SK-N-SH (cell line): Measurements from ENCODE around the gene EDEM2. TPM values are rescaled to one million over a fixed set of nuclear protein-coding genes. Genes with fewer than 3 reads are reported as not detected.
"Not testable (repeated sequence)": the region's sequence is repeated elsewhere in the genome, so short reads cannot be mapped to it uniquely, and the experiment has no call there.

ENCODE experiments used
- CTCF ChIA-PET: fragments of 300-600, 350-600 bp; formaldehyde crosslinking; extraction: SDS; loops from one replicate; lab custom pipeline; 2021; lab: Yijun Ruan, JAX
- POLR2A ChIA-PET: fragments of 350-600 bp; sonication (Branson Sonifier 250); formaldehyde crosslinking; extraction: SDS; loops from one replicate; lab custom pipeline; 2020; ENCODE audit warnings: antibody characterized with exemption, inconsistent platforms; lab: Yijun Ruan, JAX
- DNase-seq: peaks from one replicate; pipeline ENCODE4 v3.0.0; 2012
- H2AFZ ChIP-seq: fragments of 200-600 bp; sonication (generic); 2 replicates; pipeline ENCODE4 v1.8.1; 2016; ENCODE audit warnings: antibody characterized with exemption, mild to moderate bottlenecking, low read depth
- H3F3A ChIP-seq: fragments of 200-600 bp; sonication (generic); replicated peaks from 2 replicates; pipeline ENCODE3; 2016; ENCODE audit warnings: antibody characterized with exemption, mild to moderate bottlenecking; ENCODE audit not compliant: insufficient read depth
- H3K27ac ChIP-seq, 2 experiments: fragments of 200-500 bp in 1 of 2; fragments of 200-600 bp in 1 of 2; sonication (Bioruptor generic) in 1 of 2; sonication (generic), shearing (Covaris generic) in 1 of 2; 2 replicates each; pipeline versions ENCODE4 v1.5.1 to v1.6.1; 2014 to 2016; ENCODE audit warnings: low read depth in 2 of 2, inconsistent platforms in 1 of 2, low read length in 1 of 2, mild to moderate bottlenecking in 1 of 2, mixed read lengths in 1 of 2
- H3K27me3 ChIP-seq: fragments of 200-600 bp; sonication (generic), shearing (Covaris generic); 2 replicates; pipeline ENCODE4 v1.6.1; 2016; ENCODE audit warnings: mixed run types; ENCODE audit not compliant: insufficient read depth
- H3K36me3 ChIP-seq, 2 experiments: fragments of 200-500 bp in 1 of 2; fragments of 200-600 bp in 1 of 2; sonication (Bioruptor generic) in 1 of 2; sonication (generic) in 1 of 2; replicated peaks in 1 of 2; 2 replicates each; pipeline versions ENCODE3 to v1.5.1; 2014 to 2016; ENCODE audit warnings: low read length in 1 of 2, mild to moderate bottlenecking in 1 of 2; ENCODE audit not compliant: insufficient read depth in 2 of 2, control insufficient read depth in 1 of 2
- H3K4me1 ChIP-seq, 2 experiments: fragments of 200-500 bp in 1 of 2; fragments of 200-600 bp in 1 of 2; sonication (Bioruptor generic) in 1 of 2; sonication (generic), shearing (Covaris generic) in 1 of 2; 2 replicates each; pipeline versions ENCODE4 v1.5.1 to v1.6.1; 2014 to 2016; ENCODE audit warnings: low read depth in 1 of 2, low read length in 1 of 2, mixed run types in 1 of 2; ENCODE audit not compliant: insufficient read depth in 2 of 2, control insufficient read depth in 1 of 2
- H3K4me2 ChIP-seq: fragments of 200-600 bp; sonication (generic), shearing (Covaris generic); 2 replicates; pipeline ENCODE4 v1.6.1; 2017; ENCODE audit warnings: mixed run types
- H3K4me3 ChIP-seq, 2 experiments: fragments of 200-500 bp in 1 of 2; fragments of 200-600 bp in 1 of 2; sonication (Bioruptor generic) in 1 of 2; sonication (generic), shearing (Covaris generic) in 1 of 2; 2 replicates each; pipeline versions ENCODE4 v1.5.1 to v1.8.1; 2014 to 2016; ENCODE audit warnings: low read depth in 2 of 2, inconsistent platforms in 1 of 2, low read length in 1 of 2, mild to moderate bottlenecking in 1 of 2, mixed read lengths in 1 of 2, moderate library complexity in 1 of 2
- H3K79me2 ChIP-seq: fragments of 200-600 bp; sonication (generic); 2 replicates; pipeline ENCODE4 v1.8.1; 2017; ENCODE audit warnings: mild to moderate bottlenecking; ENCODE audit not compliant: insufficient read depth
- H3K9ac ChIP-seq: fragments of 200-600 bp; sonication (generic); 2 replicates; pipeline ENCODE4 v1.6.1; 2017; ENCODE audit warnings: mixed run types
- H3K9me2 ChIP-seq: fragments of 200-600 bp; sonication (generic); 2 replicates; pipeline ENCODE4 v1.6.1; 2017; ENCODE audit warnings: mixed run types
- H3K9me3 ChIP-seq: fragments of 200-600 bp; sonication (generic); 2 replicates; pipeline ENCODE4 v1.6.1; 2017; ENCODE audit warnings: mixed run types, mild to moderate bottlenecking, moderate library complexity
- H4K20me1 ChIP-seq: fragments of 200-600 bp; sonication (generic); 2 replicates; pipeline ENCODE4 v1.6.1; 2017; ENCODE audit warnings: mild to moderate bottlenecking, mixed run types; ENCODE audit not compliant: insufficient read depth
- ELF1 ChIP-seq: IDR thresholded peaks from 2 replicates; pipeline ENCODE4 v1.4.0; 2012
- EZH2phosphoT487 ChIP-seq: fragments of 200-600 bp; sonication (generic); IDR thresholded peaks from 2 replicates; pipeline ENCODE4 v1.6.1; 2017; ENCODE audit warnings: low read depth, mixed run types, mild to moderate bottlenecking, antibody characterized with exemption, moderate library complexity, borderline replicate concordance
- FOSL2 ChIP-seq: IDR thresholded peaks from 2 replicates; pipeline ENCODE4 v1.4.0; 2012; ENCODE audit warnings: low read depth, mild to moderate bottlenecking, moderate library complexity, borderline replicate concordance
- FOXM1 ChIP-seq: IDR thresholded peaks from 2 replicates; pipeline ENCODE4 v1.4.0; 2012; ENCODE audit warnings: low read depth, mild to moderate bottlenecking
- JUND ChIP-seq: IDR thresholded peaks from 2 replicates; pipeline ENCODE4 v1.4.0; 2012
- MEF2A ChIP-seq: IDR thresholded peaks from 2 replicates; pipeline ENCODE4 v1.4.0; 2012; ENCODE audit warnings: low read depth, borderline replicate concordance
- POLR2AphosphoS5 ChIP-seq: IDR thresholded peaks from 2 replicates; pipeline ENCODE4 v1.6.1; 2012; ENCODE audit warnings: low read depth, low read length
- SMC3 ChIP-seq: IDR thresholded peaks from 2 replicates; pipeline ENCODE4 v1.6.1; 2012; ENCODE audit warnings: low read depth, low read length, improper control_type of control experiment
- TAF1 ChIP-seq: IDR thresholded peaks from 2 replicates; pipeline ENCODE4 v1.6.1; 2012; ENCODE audit warnings: low read depth, mild to moderate bottlenecking, low read length, moderate library complexity, borderline replicate concordance
- TCF12 ChIP-seq: IDR thresholded peaks from 2 replicates; pipeline ENCODE4 v1.4.0; 2012
- TEAD4 ChIP-seq: IDR thresholded peaks from 2 replicates; pipeline ENCODE4 v1.4.0; 2012; ENCODE audit warnings: mild to moderate bottlenecking, borderline replicate concordance; ENCODE audit not compliant: insufficient read depth
- WGBS: methylation state at CpG from one replicate; pipeline ENCODE4 v1.1.6; 2017; ENCODE audit warnings: low lambda C conversion rate; 5-methylcytosine and 5-hydroxymethylcytosine counted together
- polyA plus RNA-seq, 3 experiments: library from polyadenylated mRNA; depleted of rRNA; stranded (reverse); fragments of >200 nt; gene quantifications; 2 replicates each; pipeline ENCODE4 v1.2.3, GENCODE V29; 2012
- TF ChIP-seq, protein P1 (sequence below): IDR thresholded peaks from 2 replicates; pipeline ENCODE4; 2012
- TF ChIP-seq, protein P2 (sequence below): fragments of 150-350 bp; IDR thresholded peaks from 2 replicates; pipeline ENCODE4 v1.6.1; 2017; ENCODE audit warnings: antibody characterized with exemption, low read length, low read depth, borderline replicate concordance
- TF ChIP-seq, protein P3 (sequence below): IDR thresholded peaks from 2 replicates; pipeline ENCODE4 v1.4.0; 2012; ENCODE audit warnings: low read depth, borderline replicate concordance
- TF ChIP-seq, protein P4 (sequence below): IDR thresholded peaks from 2 replicates; pipeline ENCODE4 v1.4.0; 2012; ENCODE audit warnings: low read depth

EDEM2 gene
- polyA plus RNA-seq, 1 of the 3 experiments (the other 2 are of a cell fraction): 34.3 TPM

DNA sequence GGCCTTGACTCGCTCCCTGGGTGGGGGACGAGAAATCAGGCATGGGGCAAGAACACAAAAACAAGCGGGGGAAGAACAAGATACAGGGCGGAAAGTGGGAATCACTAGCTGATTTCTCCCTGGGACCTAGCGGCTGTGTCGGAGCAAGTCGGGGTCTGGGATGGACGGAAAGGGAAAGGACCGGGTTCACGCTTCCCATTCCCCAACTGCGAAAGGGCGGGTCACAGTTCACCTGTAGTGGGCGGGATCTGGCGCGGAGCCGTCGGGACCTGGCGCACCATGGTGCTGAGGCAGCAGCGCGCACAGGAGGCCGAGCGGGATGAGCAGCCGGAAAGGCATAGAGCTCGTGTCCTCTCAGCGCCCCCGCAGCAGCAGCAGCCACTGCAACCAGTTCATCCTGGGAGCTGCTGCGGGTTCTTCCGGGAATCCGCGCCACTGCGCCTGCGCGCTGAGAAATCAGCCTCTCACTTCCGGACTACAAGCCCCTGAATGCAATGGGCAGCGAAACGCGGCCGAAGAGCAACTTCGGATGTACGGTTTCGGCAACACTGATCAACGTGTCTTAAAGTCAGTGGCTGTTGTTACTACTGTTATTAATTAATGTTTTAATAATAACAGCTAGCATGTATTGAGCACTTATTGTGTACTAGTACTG, at the start of gene EDEM2 (continued):
- TF ChIP-seq, protein P1, sequence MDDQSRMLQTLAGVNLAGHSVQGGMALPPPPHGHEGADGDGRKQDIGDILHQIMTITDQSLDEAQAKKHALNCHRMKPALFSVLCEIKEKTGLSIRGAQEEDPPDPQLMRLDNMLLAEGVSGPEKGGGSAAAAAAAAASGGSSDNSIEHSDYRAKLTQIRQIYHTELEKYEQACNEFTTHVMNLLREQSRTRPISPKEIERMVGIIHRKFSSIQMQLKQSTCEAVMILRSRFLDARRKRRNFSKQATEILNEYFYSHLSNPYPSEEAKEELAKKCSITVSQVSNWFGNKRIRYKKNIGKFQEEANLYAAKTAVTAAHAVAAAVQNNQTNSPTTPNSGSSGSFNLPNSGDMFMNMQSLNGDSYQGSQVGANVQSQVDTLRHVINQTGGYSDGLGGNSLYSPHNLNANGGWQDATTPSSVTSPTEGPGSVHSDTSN: no peak
- no peak for TF ChIP-seq TEAD4
- peak; percentile 54 for TF ChIP-seq TAF1
- TF ChIP-seq, protein P2, sequence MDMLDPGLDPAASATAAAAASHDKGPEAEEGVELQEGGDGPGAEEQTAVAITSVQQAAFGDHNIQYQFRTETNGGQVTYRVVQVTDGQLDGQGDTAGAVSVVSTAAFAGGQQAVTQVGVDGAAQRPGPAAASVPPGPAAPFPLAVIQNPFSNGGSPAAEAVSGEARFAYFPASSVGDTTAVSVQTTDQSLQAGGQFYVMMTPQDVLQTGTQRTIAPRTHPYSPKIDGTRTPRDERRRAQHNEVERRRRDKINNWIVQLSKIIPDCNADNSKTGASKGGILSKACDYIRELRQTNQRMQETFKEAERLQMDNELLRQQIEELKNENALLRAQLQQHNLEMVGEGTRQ: no peak
- TF ChIP-seq FOXM1: no peak
- TF ChIP-seq, protein P3, sequence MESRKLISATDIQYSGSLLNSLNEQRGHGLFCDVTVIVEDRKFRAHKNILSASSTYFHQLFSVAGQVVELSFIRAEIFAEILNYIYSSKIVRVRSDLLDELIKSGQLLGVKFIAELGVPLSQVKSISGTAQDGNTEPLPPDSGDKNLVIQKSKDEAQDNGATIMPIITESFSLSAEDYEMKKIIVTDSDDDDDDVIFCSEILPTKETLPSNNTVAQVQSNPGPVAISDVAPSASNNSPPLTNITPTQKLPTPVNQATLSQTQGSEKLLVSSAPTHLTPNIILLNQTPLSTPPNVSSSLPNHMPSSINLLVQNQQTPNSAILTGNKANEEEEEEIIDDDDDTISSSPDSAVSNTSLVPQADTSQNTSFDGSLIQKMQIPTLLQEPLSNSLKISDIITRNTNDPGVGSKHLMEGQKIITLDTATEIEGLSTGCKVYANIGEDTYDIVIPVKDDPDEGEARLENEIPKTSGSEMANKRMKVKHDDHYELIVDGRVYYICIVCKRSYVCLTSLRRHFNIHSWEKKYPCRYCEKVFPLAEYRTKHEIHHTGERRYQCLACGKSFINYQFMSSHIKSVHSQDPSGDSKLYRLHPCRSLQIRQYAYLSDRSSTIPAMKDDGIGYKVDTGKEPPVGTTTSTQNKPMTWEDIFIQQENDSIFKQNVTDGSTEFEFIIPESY: no peak
- TF ChIP-seq SMC3: no peak
- TF ChIP-seq TCF12: no peak; the same call in 1 of the 2 replicates
- no peak for TF ChIP-seq MEF2A
- TF ChIP-seq JUND: no peak
- TF ChIP-seq EZH2phosphoT487: no peak
- TF ChIP-seq ELF1: peak; percentile 100

DNA sequence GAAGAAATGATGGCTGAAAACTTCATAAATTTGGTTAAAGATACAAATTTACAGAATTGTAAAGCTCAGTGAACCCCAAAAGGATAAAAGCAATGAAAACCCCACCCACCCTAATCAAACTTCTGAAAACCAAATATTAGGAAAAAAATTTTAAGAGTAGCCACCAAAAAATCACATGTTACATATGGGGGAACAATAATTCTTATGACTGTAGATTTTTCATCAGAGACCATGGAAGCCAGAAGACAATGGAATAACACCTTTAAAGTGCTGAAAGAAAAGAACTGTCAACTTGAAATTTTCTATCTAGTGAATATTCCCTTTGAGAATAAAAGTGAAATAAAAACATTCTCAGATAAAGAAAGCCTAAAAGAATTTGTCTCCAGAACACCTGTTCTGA, 49.2 kb upstream of the EDEM2 start:
- Histone ChIP-seq H3K4me3 (no peak overlapping the region), H3K27ac (no peak overlapping the region), H2AFZ (no peak overlapping the region), H3K9ac (no peak overlapping the region), H3F3A (peaks cover 18% of the 10 kb centered on the region), H3K9me3 (peaks cover 11% of the 10 kb centered on the region), H3K9me2 (no peaks in the 10 kb centered on the region), H3K27me3 (no peaks in the 10 kb centered on the region), H3K36me3 (no peaks in the 10 kb centered on the region), H4K20me1 (no peaks in the 10 kb centered on the region), H3K4me2 (no peak overlapping the region), H3K79me2 (no peaks in the 10 kb centered on the region), H3K4me1 (no peaks in the 10 kb centered on the region)
- ChIA-PET CTCF (no interaction called here), POLR2A (no interaction called here)
- no peak for DNase-seq
- TF ChIP-seq, protein P1: no peak
- TF ChIP-seq, protein P3: no peak
- TF ChIP-seq TAF1: no peak
- TF ChIP-seq, protein P4, sequence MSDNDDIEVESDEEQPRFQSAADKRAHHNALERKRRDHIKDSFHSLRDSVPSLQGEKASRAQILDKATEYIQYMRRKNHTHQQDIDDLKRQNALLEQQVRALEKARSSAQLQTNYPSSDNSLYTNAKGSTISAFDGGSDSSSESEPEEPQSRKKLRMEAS: no peak
- no peak for TF ChIP-seq POLR2AphosphoS5
- TF ChIP-seq JUND: no peak
- no peak for TF ChIP-seq SMC3
- no peak for TF ChIP-seq FOSL2

DNA sequence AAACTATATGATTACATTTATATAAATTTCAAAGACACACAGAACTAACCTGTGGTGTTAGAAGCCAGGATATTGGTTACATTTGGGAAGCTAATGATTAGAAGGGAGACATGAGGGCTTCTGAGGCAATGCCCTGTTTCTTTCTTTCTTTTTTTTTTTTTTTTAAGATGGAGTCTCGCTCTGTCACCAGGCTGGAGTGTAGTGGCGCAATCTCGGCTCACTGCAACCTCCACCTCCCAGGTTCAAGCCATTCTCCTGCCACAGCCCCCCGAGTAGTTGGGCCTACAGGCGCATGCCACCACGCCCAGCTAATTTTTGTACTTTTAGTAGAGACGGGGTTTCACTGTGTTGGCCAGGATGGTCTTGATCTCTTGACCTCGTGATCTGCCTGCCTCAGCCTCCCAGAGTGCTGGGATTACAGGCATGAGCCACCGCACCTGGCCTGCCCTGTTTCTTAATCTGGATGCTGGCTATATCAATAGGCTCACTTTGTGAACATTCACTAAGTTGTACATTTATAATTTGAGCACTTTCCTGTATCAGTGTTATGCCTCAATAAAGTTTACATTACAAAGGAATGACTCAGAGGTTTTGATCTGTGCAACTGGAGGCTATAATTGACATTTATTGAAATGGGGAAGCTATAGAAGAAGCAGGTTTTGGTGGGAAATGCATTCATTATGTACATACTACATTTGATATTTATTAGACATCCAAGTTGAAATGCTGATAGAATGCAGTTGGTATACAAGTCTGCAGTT, 46.1 kb upstream of the EDEM2 start:
- WGBS: 84% methylated on average over 7 of the region's 9 CpGs
- H3K9ac ChIP-seq, H4K20me1 ChIP-seq, POLR2A ChIA-PET, H3F3A ChIP-seq, H3K9me2 ChIP-seq, H2AFZ ChIP-seq, H3K27ac ChIP-seq, H3K27me3 ChIP-seq, H3K36me3 ChIP-seq, DNase-seq, H3K4me3 ChIP-seq, H3K79me2 ChIP-seq, H3K4me1 ChIP-seq, H3K4me2 ChIP-seq: not testable (repeated sequence)
- CTCF ChIA-PET: interaction anchor here (0.7 to 3.8 kb wide), 4 partner anchors 15 to 320 kb away, joined by 3 to 19 read pairs (median 7); partner anchors contain the start of gene GGT7
- H3K9me3 ChIP-seq: peaks cover 11% of the 10 kb centered on the region
